C4-2B (cell line): ENCODE measurements around the gene MTA3.

Experiments
- CTCF ChIP-seq: fragments of 450-650 bp; conservative IDR thresholded peaks from 2 replicates; pipeline ENCODE4 v1.5.1; 2017; ENCODE audit warnings: mild to moderate bottlenecking
- ZFX ChIP-seq: fragments of 450-650 bp; IDR thresholded peaks from 2 replicates; pipeline ENCODE4 v1.6.1; 2017

- TF ChIP-seq CTCF: no peak
- TF ChIP-seq ZFX: no peak
These were observed 128.6 kb downstream of the MTA3 start for GRCh38 chr2:42696987-42697386.
